ENCODE measurements around the gene ELP2. TPM values are rescaled to one million over a fixed set of nuclear protein-coding genes. Genes with fewer than 3 reads are reported as not detected.

Gene ELP2
- total and polyA plus RNA-seq, 2 of the 8 experiments (the other 6 are each of a cell fraction or from before 2014, with no cell fraction given) = 55.8 to 165 TPM

DNA sequence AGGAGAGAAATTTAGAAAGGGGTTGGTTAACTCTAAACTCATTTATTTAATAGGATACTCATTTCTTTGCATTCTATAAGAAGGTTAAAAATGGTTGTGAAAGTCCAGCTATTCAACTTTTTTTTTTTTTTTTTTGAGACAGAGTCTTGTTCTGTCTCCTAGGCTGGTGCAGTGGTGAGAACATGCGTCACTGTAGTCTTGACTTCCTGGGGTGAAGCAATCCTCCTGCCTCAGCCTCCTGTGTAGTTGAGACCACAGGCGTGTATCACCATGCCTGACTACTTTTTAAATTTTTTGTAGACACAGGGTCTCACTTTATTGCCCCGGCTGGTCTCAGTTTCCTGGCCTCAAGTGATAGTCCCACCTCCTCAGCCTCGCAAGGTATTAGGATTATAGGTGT, 11.9 kb downstream of the ELP2 start:
- Histone ChIP-seq H3K4me1 (replicated peaks in 1 of 4; ENCODE audit: control insufficient read depth in 3 of 4, insufficient read depth in 4 of 4, low read length in 3 of 4) (no peaks in the 10 kb centered on the region), H3K4ac (replicated peaks; ENCODE audit: insufficient read length, low read depth, low read length) (no peak overlapping the region), H3K4me3 (ENCODE audit: extremely low read depth in 1 of 4, insufficient read depth in 2 of 4, low read depth in 3 of 4, low read length in 4 of 4) (no peak overlapping the region), H2AFZ (ENCODE audit: low read length) (no peak overlapping the region), H3K27ac (ENCODE audit: low read depth, low read length) (no peak overlapping the region), H4K5ac (ENCODE audit: insufficient read length, low read depth, low read length) (no peak overlapping the region), H3K79me2 (ENCODE audit: control insufficient read depth in 1 of 2, insufficient read depth in 2 of 2, low read length in 2 of 2) (no peaks in the 10 kb centered on the region), H4K8ac (ENCODE audit: extremely low read depth, insufficient read depth, low read length) (no peak overlapping the region), H3K79me1 (ENCODE audit: low read depth, low read length) (no peaks in the 10 kb centered on the region), H3K56ac (replicated peaks; ENCODE audit: insufficient read length, low read depth, low read length) (no peak overlapping the region), H3K27me3 (replicated peaks in 1 of 4; ENCODE audit: control insufficient read depth in 3 of 4, extremely low read depth in 1 of 4, insufficient read depth in 3 of 4, low read length in 3 of 4) (no peaks in the 10 kb centered on the region), H2BK12ac (ENCODE audit: low read depth, low read length) (no peak overlapping the region), H3K36me3 (ENCODE audit: control insufficient read depth in 2 of 4, insufficient read depth in 4 of 4, low read length in 3 of 4) (peaks cover 14 to 95% (median 60%) of the 10 kb centered on the region in 4 experiments), H3K23ac (ENCODE audit: insufficient read length) (no peak overlapping the region), H3K18ac (ENCODE audit: extremely low read depth, low read length) (no peak overlapping the region), H2BK15ac (ENCODE audit: low read length) (no peak overlapping the region), H2BK5ac (ENCODE audit: low read depth, low read length) (no peak overlapping the region), H2BK20ac (ENCODE audit: low read length) (no peak overlapping the region), H3K4me2 (ENCODE audit: insufficient read depth in 1 of 2, low read depth in 2 of 2, low read length in 2 of 2) (no peak overlapping the region), H3K23me2 (ENCODE audit: low read depth, low read length) (no peaks in the 10 kb centered on the region), H2AK5ac (ENCODE audit: low read depth, low read length) (no peak overlapping the region), H3K14ac (ENCODE audit: insufficient read length) (no peak overlapping the region), H4K91ac (replicated peaks; ENCODE audit: insufficient read length, low read length) (no peak overlapping the region), H3K9me3 (ENCODE audit: insufficient read depth in 2 of 2, low read depth in 1 of 2, low read length in 1 of 2) (no peaks in the 10 kb centered on the region), H3K9ac (replicated peaks in 1 of 4; ENCODE audit: extremely low read depth in 1 of 4, low read depth in 3 of 4, low read length in 3 of 4) (no peak overlapping the region), H2BK120ac (replicated peaks; ENCODE audit: low read depth, low read length) (no peak overlapping the region), H4K20me1 (replicated peaks in 1 of 2; ENCODE audit: control insufficient read depth in 1 of 2, insufficient read depth in 2 of 2, low read length in 2 of 2) (peaks cover 0 to 1% of the 10 kb centered on the region in 2 experiments)
- ChIA-PET CTCF (ENCODE audit: partially characterized antibody) (interaction anchor here (0.6 to 1.3 kb wide), 2 partner anchors 15 to 1195 kb away, joined by 3 to 4 read pairs; no protein-coding TSS in a partner anchor), POLR2A (ENCODE audit: partially characterized antibody) (no interaction called here)
- WGBS, 2 experiments (ENCODE audit: extremely low coverage in 1 of 2, insufficient coverage in 1 of 2, insufficient read length in 1 of 2, insufficient replicate concordance in 2 of 2, low coverage in 1 of 2, low lambda C conversion rate in 2 of 2, missing lambda C conversion rate in 1 of 2) = 89% methylated on average over 4 of the region's 4 CpGs; no CpG with 5 or more reads in 1 of the 2 experiments
- TF ChIP-seq BACH1 (IDR thresholded peaks at IDR 0.05; ENCODE audit: low read length) (no peak), SRF (IDR thresholded peaks at IDR 0.05; ENCODE audit: low read depth, low read length) (no peak)
- DNase-seq (ENCODE audit: low read depth in 1 of 2, low spot score in 2 of 2) (no peak), FAIRE-seq (no peak)
